HCT116 (cell line): ENCODE results near the gene PATL2. TPM values are rescaled to one million over a fixed set of nuclear protein-coding genes. Genes with fewer than 3 reads are reported as not detected.

Source experiments
- CTCF ChIP-seq, 3 experiments: fragments of 200-600 bp in 1 of 3; sonication (generic) in 1 of 3; IDR thresholded peaks in 2 of 3; conservative IDR thresholded peaks in 1 of 3; 2 replicates each; pipeline ENCODE4 v1.5.1; 2012 to 2017; ENCODE audit warnings: low read depth in 2 of 3, low read length in 2 of 3, antibody characterized with exemption in 1 of 3, borderline replicate concordance in 1 of 3, control low read depth in 1 of 3, mild to moderate bottlenecking in 1 of 3, mixed read lengths in 1 of 3, mixed run types in 1 of 3, moderate library complexity in 1 of 3; ENCODE audit not compliant: insufficient read depth in 1 of 3
- REST ChIP-seq: IDR thresholded peaks from 2 replicates; pipeline ENCODE4 v1.6.1; 2012; ENCODE audit warnings: low read depth
- total RNA-seq: library from RNA; stranded (reverse); gene quantifications from one replicate; pipeline ENCODE4 v1.2.1, GENCODE V29; 2021; ENCODE audit not compliant: unreplicated experiment

Gene PATL2
- total RNA-seq, 1 experiment from 2014 or later = 1.2 TPM

GRCh38 chr15:44666210-44667038, 44.7 kb downstream of the PATL2 start (continued):
- no peak for TF ChIP-seq REST
- no peak for TF ChIP-seq CTCF (IDR thresholded peaks at IDR 0.05 in 2 of 3, conservative IDR thresholded peaks at IDR 0.05 in 1 of 3; ENCODE audit: borderline replicate concordance in 1 of 3, insufficient read depth in 1 of 3, low read depth in 2 of 3, low read length in 2 of 3)
- TF ChIP-seq, all 23 proteins: peak for 0
